NCI-H2171 treated with DMSO at 0.1 percent for 48 hours (cell line): ENCODE measurements around the gene FOSL1.

Source experiments
- DNase-seq: peaks from one replicate; lab custom pipeline; 2025; lab: John Stamatoyannopoulos, UW

Gene FOSL1

DNA sequence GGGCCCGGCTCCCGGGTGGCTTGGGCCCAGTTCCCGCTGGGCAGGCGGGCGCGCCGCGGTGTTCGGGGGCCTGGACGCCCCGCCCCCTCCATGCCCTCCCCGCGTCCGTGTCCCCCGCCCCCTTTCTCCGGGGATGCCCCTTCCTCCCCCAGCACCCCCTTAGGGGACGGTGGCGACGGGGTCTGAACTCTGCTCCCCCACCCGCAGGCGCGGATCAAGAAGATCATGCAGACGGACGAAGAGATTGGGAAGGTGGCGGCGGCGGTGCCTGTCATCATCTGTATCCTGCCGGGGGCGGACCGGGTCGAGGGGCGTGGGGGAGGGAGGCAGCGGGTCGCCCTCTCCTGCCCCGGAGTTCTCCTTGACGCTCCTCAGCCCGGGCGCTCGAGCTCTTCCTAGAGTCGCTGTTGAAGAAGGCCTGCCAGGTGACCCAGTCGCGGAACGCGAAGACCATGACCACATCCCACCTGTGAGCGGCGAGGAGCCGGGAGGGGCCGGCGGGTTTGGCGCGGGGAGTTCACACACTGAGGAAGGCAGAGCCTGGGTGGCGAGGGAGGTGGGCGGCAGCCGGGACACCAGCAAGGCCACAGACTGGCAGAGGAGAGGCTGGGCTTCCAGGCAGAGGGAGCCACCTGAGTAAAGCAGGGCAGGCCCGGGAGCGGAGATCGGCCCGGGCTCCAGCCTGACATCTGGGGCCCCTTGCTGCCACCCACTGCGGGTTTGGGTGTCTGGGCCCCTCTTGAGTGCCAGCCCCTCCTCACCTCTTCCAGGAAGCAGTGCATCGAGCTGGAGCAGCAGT lies 19.6 kb upstream of the FOSL1 start:
- peak; percentile 43 for DNase-seq

DNA sequence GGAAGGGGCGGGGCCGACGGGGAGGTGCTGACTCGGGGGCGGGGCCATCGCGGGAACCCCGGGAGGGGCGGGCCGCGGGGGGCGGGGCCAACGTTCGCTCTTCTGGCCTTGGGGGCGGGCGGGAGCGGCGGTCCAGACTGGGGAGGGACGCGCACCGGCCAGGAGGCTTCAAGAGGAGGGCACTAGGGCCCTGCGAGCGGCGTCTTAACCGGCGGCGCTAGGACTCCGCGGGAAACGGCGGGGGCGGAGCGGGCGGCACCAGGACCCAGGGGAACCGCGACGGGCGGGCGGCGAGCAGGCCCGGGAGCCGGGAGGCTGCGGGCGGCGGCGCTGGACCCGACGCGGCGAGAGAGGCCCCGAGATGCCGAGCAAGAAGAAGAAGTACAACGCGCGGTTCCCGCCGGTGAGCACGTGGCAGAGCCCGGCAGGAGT lies 19.0 kb upstream of the FOSL1 start, which contains the start of gene DRAP1:
TSS of gene DRAP1 (plus strand) at position 286 of the 432 bp plus-strand sequence. CDS start at position 362, 76 bp downstream.
- peak; percentile 97 for DNase-seq

DNA sequence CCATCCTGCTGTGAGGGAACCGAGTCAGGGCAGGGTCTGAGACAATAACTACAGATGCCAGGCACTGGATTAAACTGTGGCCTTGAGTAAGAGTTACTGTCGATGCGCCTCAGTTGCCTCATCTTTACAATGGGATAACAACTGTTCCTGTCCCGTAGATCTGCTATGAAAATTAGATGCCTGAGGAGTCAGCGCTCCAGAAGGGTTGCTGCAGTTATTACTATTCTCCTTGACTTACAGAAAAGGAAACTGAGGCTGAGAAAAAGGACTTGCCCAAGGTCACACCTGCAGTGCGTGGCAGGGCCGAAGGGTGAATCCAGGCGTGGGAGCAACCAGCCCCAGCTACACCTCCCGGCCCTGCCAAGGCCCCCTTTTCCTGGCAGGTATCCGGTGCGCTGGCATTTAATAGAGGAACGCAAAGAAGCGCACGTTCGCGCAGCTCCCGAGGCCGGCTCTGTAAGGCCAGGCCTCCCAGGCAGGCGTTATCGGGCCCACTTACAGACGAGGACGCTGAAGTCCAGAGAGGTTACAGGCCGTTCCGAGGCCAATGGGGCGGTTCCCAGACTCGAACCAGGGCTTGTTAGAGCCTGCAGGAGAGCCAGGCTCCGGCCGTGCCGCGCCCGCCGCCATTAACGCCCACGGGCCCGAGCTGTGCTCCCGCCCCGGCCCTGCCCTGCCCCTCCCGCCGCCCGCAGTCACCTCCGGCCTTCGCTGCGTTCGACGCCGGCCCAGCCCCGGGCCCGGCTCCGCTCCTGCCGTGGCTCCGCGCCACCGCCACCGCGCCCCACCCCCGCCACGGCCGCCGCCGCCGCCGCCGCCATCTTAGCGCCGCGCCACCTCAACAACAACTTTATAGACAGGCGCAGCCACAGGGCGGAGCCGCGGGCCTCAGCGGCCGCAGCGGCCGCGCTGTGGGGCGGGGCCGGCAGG lies 18.3 kb upstream of the FOSL1 start, which contains the start of gene C11orf68:
TSS of gene C11orf68 (minus strand) at position 852 of the 930 bp plus-strand sequence. CDS start at position 821, 31 bp downstream.
- DNase-seq: peak; percentile 26

DNA sequence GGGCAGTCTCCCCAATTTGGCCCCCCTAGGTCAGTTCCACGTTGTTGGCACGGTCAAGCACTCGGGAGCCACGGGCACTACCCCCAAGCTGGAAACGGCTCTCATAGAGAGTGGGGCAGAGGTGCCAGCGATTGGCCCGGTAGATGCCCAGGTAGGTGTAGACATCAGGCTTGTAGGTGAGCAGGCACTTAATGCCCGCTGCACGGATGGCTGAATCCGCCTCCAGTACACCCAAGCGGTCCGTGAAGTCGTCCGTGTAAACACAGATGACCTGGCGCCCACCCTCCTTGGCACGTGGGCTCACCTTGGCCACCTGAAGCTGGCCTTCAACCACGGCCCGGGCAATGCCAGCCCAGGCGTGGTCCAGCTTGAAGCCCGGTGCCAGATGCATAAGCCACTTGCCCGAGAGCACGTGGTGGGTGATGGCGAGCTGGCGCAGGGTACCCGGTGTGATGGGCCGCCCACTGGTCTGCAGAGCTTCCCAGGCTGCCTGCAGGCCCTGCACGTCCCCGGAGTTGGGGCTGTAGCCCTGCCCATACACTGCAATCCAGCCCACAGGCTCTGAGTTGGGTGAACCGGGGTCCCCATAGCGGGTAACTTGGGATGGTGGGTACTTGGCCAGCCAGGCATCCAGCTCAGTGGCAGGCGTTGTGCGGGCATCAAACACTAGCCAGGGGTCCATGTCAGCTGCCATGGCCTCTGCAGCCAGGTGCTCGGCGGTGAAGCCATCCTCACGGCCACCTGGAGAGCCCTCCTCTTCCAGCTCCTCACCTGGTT lies 17.4 kb upstream of the FOSL1 start:
- no peak for DNase-seq

DNA sequence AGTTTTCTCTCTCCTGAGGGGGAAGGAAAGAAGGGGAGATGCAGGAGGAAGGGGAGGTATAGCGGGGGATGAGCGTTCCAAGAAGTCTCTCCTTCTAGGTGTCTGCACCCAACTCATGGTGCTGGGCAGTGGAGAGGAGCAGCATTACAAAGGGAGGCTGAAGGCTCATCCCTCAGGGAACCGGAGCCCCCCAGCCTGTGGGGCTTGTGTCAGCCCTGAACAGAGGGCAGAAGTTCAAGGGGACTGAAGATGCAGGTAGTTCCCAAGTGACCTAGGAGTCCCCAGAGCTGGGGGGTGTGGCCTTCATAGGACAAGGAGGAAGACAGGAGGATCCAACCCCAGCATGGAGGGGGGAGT lies 16.9 kb upstream of the FOSL1 start:
- DNase-seq: no peak

DNA sequence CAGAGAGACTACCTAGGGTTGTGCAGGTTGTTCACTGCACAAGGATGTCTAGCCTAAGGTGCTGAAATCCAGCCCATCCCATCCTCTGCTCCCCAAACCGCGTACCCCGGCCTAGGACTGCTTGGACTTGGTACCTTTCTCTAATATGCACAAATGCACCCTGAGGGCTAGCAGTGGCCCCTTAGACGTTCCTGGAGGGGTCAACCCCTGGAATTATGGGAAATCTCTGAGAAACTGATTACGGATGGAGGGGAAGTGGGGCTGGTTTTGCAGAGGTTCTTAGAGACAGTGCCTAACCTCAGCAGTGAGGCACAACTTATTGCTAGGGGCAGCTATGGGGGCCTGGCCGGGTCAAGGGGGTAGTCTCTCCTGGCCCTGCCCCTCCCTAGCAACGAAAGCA lies 16.2 kb upstream of the FOSL1 start:
- DNase-seq: no peak

DNA sequence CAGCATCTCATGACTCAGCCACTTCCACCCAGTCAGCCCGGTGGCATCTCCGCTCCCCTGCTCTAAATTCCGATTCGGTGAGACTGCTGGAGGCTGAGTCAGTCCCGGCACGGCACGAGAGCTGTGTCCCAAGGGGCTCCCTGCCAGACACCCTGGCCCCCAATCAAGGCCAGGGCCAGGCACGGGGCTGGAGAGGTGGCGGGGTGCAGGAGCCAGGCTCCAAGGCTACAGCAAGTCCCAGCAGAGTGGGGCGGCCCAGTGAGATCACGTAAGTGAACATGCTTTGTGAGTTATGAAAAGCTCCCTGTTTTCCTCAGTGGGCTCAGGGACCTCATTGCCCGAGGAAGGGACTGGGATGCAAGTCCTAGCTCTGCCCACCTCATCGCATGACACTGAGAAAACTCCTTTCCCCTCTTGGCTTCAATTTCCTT lies 15.6 kb upstream of the FOSL1 start:
- no peak for DNase-seq

DNA sequence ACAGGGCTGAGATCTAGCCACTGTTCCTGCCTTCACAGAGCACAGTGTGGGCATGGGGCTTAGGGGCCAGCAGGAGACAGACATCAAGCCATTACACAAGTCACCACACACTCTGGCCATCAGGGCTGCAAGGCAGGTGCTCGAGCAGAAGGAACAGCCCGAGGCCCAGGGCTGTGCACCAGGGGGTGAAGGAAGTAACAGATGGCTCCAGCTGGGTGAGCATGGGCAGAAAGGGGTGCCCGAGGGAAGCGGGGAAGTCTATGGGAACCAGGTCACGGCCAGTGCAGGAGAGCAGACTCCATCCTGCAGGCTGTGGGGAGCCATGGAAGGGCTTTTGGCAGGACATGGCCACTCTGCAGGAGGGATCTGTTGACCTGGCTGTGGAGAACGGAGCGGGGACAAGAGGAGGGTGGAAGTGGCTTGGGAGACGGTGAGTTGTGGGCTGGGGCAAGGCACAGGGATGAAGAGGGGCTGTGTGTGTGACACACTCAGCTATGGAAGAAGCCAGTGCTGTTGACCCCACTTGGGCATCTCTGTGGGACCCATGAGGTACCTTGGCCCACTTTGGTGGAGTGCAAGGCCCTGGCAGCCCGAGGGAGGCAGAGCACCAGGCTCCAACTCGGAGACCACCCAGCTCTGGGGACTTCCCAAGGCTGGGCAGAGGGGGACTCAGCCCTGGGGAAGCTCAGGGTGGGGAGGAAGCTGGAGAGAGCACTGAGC lies 15.1 kb upstream of the FOSL1 start:
- peak; percentile 69 for DNase-seq

DNA sequence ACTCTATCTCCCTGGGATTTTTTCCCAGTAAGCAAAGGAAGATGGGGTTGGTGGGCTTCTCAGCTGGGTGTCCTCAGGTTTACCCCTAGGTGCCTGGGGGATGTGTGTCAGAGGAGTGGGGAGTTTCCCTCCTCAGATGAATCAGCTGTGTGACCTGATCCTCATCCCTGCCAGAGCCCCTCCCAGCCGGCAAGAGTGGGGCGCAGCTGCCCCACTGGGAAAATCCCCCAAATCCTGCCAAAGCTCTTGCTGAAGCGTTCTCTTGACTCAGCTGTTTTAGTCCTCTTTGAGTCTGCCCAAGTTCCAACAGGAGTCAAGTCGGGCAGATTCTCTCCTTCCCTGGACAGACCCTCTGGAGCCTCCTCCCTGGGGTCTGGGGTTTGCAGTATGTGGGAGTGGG lies 12.7 kb upstream of the FOSL1 start:
- no peak for DNase-seq

DNA sequence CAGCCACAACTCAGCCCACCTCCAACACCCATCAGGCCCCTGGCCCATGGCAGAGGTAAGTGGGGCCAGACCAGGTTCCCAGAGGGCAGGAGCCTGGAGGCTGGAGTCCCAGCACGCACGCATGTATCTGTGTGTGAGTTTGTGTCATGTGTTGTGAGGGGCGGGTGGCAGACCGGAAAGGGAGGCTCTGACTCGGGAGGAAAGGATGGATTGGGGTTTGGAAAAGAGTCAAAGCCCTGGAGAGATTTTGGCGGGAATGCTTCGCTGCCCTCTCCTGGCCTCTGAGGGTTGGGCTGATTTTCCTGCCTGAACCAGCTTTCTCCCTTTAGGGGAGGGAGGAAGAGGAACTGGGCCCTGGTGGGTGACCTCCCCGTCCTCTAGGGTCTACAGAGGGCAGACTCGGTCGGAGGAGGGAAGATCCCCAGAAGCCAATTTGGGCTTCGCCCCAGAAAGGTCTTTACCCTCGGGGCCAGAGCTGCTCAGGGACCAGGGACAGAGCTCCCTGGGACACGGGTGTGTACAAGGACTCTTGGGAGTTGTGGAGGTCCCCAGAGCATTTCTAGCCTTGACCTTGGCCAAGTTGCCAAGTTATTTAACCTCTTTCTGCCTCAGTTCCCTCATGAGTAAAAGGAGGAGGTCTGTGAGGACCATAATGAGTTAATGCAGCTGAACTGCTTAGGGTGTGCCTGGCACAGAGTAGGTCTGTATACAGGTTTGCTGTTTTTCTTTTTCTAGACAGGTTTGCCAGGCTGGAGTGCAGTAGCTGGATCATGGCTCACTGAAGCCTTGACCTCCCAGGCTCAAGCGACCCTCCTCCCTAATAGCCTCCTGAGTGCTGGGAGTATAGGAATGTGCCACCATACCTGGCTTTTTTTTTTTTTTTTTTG lies 11.7 kb upstream of the FOSL1 start:
- peak; percentile 32 for DNase-seq

DNA sequence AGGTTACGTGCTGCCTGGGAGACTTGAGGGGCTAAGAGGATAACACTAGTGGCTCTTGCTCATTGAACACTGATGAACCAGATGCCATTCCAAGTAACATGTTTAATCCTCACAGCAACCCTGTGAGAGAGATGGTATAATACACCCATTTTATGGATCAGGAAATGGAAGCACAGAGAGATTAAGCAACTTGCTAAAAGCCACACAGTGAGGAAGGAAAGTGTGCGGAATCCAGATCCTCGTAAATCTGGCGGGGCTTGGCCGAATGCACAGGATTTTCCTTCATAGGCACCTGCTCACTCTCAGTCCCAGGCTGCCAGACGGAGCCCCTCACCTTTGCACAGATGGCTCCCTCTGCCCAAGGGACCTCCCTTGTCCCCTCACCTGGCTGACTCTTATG lies 7.7 kb upstream of the FOSL1 start:
- peak; percentile 73 for DNase-seq

DNA sequence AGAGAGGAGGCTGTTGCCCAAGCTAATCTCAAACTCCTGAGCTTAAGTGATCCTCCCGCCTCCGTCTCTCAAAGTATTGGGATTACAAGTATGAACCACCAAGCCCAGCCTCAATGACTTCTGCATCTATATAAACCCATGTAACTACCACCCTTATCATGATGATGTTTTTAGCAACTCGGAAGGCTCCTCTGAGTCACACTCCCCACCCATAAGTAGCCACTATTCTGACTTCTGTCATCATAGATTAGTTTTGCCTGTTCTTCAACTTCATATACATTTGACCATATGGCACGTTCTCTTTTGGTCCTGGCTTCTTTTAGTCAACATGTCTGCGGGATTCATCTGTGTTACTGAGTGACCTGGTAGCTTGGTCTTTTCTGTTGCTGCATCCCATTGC lies 6.4 kb upstream of the FOSL1 start:
- no peak for DNase-seq

DNA sequence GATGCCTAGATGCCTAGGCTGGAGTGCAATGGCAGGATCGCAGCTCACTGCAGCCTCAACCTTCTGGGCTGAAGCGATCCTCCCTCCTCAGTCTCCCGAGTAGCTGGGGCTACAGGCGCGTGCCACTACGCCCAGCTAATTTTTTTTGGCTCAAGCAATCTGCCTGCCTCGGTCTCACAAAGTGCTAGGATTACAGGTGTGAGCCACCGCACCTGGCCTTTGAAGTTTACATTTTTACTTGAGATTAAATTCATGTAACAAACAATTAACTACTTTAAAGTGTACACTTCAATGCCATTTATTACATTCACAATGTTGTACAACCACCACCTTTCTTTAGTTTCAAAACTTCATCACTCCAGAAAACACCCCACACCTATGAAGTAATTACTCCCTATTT lies 3.5 kb upstream of the FOSL1 start:
- DNase-seq: no peak

DNA sequence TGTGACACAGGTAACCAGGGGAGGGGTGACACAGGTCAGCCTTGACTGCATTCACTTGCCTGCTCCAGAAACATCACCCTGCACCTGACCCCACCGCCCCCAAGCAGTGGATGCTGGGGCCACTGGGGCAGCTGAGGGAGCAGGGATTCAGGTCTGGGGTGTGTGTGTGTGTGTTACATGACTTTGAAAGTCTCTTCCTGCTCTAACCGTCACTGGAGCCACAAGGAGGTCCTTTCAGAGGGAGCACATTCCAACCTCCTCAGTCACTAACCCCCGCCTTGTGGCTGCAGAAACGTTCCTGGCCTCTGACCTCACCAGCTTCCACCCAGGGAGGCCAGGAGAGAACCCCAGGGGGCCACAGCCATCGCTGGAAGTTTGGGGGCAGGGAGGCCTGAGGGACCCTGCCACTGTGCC lies 2.9 kb upstream of the FOSL1 start:
- DNase-seq: no peak

DNA sequence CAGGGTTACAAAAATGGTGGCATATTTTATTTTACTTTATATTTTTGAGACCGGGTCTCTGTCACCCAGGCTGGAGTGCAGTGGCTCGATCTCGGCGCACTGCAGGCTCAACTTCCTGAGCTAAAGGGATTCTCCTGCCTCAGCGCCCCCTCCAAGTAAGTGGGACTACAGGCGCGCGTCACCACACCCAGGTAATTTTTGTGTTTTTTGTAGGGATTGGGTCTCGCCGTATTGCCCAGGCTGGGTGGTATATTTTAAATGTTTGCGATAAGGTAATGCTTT lies 652 bp upstream of the FOSL1 start:
- no peak for DNase-seq

DNA sequence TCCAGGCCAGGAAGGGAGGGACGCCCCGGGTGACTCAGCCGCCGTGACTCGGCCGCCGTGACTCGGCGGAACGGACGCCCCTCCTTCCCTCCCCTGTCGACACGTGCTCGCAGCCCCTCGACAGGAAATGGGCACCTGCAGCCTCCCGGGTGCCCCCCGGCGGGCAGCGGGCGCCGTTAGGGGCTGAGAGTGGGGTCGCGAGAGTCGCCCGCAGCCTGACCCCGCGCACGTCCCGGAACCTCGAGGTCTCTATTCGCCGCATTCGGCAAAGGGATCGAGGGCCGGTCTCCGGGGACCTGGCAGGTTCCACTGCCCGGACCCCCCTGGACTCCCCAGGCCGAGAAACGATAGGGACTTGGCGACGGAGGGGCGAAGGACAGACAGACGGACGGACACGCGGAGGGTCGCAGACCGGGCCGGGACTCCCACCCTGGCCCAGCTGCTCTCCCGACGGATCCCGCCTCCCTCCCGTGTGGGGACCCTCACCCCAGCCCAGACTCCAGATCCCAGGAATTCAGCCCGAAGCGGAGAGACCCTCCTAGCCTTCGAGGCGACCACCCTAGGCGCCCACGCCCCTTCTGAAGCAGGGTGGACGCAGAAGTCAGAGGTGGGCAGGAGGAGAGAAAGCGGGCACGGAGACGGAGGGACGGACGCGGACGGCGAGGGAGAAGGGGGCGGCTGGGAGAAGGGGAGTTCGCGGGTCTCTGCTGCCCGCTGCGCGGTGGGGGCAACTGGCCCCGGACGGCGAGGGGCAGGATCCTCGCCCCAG lies 648 bp downstream of the FOSL1 start:
- DNase-seq: no peak

DNA sequence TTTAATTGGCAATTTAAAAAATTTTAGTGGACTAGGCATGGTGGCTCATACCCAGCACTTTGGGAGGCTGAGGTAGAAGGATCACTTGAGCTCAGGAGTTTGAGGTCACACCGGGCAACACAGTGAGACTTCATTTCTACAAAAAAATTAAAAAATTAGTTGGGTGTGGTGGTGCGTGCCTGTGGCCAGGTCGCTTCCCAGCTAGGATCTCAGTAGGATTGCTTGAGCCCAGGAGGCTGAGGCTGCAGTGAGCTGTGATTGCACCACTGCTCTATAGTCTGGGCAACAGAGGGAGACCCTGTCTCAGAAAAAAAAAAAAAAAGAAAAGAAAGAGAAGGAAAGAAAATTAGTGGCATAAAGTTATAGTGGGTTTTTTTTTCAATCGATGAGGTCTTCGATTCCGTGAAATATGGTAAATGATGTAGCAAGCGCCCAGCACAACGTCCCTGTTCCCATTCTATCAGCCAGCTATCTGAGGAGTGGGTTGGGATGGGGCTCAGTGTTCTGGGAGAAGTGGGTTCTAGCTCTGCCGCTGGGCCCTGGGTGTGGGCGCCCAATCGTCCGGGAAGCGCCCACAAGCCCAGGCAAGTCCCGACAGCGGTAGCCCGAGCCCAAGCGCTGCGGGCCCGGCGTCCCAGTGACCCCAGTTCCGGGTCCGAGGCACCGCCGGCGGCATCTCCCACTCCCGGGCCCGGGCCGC lies 1.4 kb downstream of the FOSL1 start:
- no peak for DNase-seq

DNA sequence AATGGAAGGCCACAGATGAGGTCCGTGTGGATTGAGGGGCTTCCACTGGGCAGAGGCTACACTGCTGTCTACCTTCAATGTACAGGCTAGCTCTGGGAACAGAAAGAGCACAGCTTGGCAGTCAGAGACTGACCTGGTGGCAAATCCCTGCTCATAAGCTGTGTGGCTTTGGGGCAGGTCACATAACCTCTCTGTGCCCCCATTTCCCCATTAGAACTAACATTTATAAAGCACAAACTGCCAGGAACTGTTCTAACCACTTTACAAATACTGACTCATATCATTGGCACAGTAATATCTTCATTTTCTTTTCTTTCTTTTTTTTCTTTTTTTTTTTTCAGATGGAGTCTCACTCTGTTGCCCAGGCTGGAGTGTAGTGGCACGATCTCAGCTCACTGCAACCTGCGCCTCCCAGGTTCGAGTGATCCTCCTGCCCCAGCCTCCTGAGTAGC lies 3.1 kb downstream of the FOSL1 start:
- no peak for DNase-seq
